ENCODE data around the gene MGARP.

The MGARP gene

GRCh38 chr4:139253046-139253445 lies 27.0 kb downstream of the MGARP start:
- DNase-seq (ENCODE audit: low spot score) = no peak
- TF ChIP-seq CTCF (IDR thresholded peaks at IDR 0.05; ENCODE audit: extremely low read depth, missing control alignments) = no peak

- no peak for DNase-seq (ENCODE audit: low spot score)
- TF ChIP-seq CTCF (IDR thresholded peaks at IDR 0.05; ENCODE audit: extremely low read depth, missing control alignments) = no peak
Measured at GRCh38 chr4:139247700-139248238, 32.3 kb downstream of the MGARP start.

DNA sequence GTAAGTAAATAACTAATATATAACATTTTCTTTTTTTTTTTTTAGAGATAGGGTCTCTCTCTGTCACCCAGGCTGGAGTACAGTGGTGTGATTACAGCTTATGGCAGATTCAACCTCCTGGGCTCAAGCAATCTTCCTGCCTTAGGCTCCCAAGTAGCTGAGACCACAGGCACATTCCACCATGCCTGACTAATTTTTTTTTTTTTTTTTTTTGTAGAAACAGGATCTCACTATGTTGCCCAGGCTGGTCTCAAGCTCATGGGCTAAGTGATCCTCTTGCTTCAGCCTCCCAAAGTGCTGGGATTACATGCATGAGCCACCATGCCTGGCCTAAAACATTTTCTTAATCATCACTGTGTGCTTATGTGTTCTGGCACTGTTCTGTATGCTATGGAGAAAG lies 32.8 kb downstream of the MGARP start:
- TF ChIP-seq CTCF (IDR thresholded peaks at IDR 0.05; ENCODE audit: extremely low read depth, missing control alignments) = no peak
- DNase-seq (ENCODE audit: low spot score) = no peak

GRCh38 chr4:139246166-139246565 lies 33.9 kb downstream of the MGARP start:
- no peak for TF ChIP-seq CTCF (IDR thresholded peaks at IDR 0.05; ENCODE audit: extremely low read depth, missing control alignments)

DNA sequence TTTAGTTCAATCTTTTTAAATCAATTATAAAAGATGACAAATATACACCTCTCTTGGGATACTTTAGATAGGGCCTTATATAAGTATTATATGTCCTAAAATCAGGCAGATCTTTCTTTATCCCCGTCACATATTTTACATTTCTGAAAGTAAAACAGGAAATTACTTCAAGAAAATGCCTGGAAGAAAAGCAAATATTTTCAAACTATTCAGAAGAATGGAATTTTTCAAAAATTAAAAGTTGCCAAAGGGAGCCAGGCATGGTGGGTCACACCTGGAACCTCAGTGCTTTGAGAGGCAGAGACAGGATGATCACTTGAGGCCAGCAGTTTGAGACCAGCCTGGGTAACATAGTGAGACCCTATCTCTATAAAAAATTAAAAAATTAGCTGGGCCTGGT lies 34.4 kb downstream of the MGARP start:
- DNase-seq (ENCODE audit: low spot score) = no peak
- TF ChIP-seq CTCF (IDR thresholded peaks at IDR 0.05; ENCODE audit: extremely low read depth, missing control alignments) = no peak

More at GRCh38 chr4:139246166-139246565, 33.9 kb downstream of the MGARP start:
- no peak for DNase-seq (ENCODE audit: low spot score)

- TF ChIP-seq CTCF (IDR thresholded peaks at IDR 0.05; ENCODE audit: extremely low read depth, missing control alignments) = no peak
- DNase-seq (ENCODE audit: low spot score) = no peak
Measured at GRCh38 chr4:139243448-139244365, 36.3 kb downstream of the MGARP start.

DNA sequence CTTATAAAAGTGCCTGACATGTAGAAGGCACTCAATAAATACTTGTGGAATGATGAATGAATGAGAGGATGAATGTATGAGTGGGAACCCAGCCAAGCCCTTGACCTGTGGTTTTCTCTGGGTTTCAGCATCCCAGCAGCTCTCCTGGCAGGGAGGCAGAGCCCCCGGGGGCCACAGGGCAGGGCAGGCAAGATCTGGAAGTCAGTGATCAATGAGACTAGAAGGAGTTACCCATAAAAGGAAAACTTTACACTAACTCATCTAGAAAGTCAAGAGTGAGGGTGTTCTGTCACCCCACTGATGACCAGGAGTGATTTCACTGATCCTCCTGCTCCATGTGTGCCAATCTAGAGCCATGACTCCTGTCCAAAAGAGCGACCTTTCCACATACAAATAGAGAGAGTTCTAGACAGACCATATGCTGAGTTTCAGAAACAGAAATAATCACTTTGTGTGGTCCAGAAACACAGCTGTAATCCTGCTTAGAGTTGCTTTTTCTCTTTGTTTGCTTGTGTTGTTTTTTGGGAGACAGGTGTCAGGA lies 37.4 kb downstream of the MGARP start:
- DNase-seq (ENCODE audit: low spot score) = no peak
- no peak for TF ChIP-seq CTCF (IDR thresholded peaks at IDR 0.05; ENCODE audit: extremely low read depth, missing control alignments)

All from GM20000 (cell line).